Measurements from ENCODE around the gene LILRB3. TPM values are rescaled to one million over a fixed set of nuclear protein-coding genes. Genes with fewer than 3 reads are reported as not detected.
"Not testable (repeated sequence)": the region's sequence is repeated elsewhere in the genome, so short reads cannot be mapped to it uniquely, and the experiment has no call there.

The LILRB3 gene
- total and polyA plus RNA-seq, 9 donors, result 1.4 to 4.2 (median 2.7) TPM

DNA sequence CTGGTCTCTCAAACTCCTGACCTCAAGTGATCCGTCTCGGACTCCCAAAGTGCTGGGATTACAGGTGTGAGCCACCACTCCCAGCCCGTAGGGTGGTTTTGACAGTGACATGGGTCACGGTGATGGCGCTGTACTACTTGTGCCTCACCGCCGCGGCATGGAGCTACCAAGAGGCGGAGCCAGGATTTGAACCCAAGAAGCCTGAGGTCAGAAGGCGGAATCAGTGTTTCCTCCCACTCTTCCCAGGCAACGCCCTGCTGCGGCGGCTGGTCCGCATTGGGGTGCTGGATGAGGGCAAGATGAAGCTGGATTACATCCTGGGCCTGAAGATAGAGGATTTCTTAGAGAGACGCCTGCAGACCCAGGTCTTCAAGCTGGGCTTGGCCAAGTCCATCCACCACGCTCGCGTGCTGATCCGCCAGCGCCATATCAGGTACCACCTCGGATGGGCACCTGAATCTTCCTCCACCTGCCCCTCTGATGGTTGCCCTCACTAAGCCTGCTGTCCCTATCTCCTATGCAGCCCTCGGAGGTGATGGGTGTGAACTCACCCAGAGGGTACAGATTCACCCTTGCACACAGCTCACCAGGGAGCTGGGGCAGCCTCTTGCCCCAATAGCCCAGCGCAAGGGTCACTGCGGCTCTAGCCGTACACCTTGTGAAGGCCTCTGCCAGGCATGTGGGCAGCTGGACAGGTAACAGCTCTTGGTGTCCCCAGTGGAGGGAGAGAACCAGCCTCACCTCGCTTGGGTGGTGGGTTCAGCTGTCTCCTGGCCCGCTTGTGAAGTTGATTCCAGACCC is 16.6 kb downstream of the LILRB3 start:
- 87% methylated on average over 20 of the region's 27 CpGs for WGBS (ENCODE audit: insufficient coverage)
- no peaks in the 10 kb centered on the region for H3K27me3 ChIP-seq (ENCODE audit: control insufficient read depth, insufficient read depth, low read length)
- H3K4me3 ChIP-seq (ENCODE audit: low read length), result no peak overlapping the region
- H3K27ac ChIP-seq (ENCODE audit: low read length), result no peak overlapping the region
- DNase-seq, result no peak
- H3K9me3 ChIP-seq (replicated peaks; ENCODE audit: control insufficient read depth, low read depth, low read length), result no peaks in the 10 kb centered on the region
- H3K36me3 ChIP-seq (ENCODE audit: control insufficient read depth, insufficient read depth, low read length), result peaks cover 76% of the 10 kb centered on the region
- H3K4me1 ChIP-seq (ENCODE audit: control insufficient read depth, insufficient read depth, low read length), result peaks cover 56% of the 10 kb centered on the region

DNA sequence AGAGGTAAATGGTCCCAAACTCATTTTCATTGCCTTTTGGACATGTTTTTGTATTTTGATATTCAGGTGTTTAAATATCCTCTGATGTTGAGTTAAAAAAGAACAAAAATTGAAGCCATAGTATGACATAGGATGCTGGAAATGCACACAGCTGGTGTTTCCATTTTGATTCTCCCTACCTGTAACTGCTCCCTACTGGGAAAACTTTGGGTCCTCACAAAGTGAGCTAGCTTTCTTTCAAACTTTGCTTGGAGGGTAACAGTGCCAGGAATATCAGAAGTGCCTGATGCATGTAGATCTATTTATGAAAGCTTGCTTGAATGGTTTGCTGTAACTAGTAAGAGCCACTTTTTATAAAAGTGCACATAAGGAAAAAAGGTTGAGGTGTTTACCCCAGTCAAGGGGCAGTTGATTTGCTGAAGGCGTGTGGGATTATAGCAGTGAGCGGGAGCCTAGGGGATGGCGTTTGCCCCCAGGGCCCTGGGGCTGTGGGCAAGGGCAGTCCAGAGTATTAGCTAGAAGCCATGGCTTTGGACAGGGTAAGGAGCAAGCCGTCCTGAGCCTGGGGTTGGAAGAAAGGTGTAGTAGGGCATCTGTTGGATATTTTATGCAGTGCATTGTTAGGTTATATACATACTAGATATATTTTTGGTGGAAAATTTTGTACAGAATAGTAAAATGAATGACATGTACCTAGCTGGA is 17.9 kb downstream of the LILRB3 start:
- Histone ChIP-seq H3K27ac (ENCODE audit: low read length) (no peak overlapping the region), H3K36me3 (ENCODE audit: control insufficient read depth, insufficient read depth, low read length) (peaks cover 78% of the 10 kb centered on the region), H3K9me3 (replicated peaks; ENCODE audit: control insufficient read depth, low read depth, low read length) (no peaks in the 10 kb centered on the region), H3K4me3 (ENCODE audit: low read length) (no peak overlapping the region), H3K4me1 (ENCODE audit: control insufficient read depth, insufficient read depth, low read length) (peaks cover 54% of the 10 kb centered on the region), H3K27me3 (ENCODE audit: control insufficient read depth, insufficient read depth, low read length) (no peaks in the 10 kb centered on the region)
- 85% methylated on average over 3 of the region's 4 CpGs for WGBS (ENCODE audit: insufficient coverage)
- DNase-seq, result no peak

DNA sequence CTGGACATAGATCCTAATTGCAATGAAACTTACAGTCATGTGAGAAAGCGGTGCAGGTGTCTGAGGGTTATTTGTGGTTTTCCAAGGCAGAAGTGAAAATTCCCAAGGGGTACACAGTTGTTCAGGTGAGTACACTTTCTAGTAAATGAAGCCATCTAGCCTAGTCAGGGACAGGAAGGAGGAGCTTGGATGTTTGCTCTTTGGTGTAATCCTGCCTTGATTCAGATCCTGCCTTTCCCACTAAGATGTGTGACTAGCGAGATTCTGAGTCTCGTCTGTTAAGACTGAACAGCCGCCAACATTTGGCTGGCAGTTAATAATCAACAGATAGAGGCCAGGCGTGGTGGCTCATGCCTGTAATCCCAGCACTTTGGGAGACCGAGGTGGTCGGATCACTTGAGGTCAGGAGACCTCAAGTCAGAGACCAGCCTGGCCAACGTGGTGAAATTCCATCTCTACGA is 19.6 kb downstream of the LILRB3 start:
- no peak overlapping the region for H3K4me3 ChIP-seq (ENCODE audit: low read length)
- H3K27ac ChIP-seq (ENCODE audit: low read length), result no peak overlapping the region
- 59% methylated on average over 6 of the region's 9 CpGs for WGBS (ENCODE audit: insufficient coverage)
- DNase-seq, result no peak
- no peaks in the 10 kb centered on the region for H3K9me3 ChIP-seq (replicated peaks; ENCODE audit: control insufficient read depth, low read depth, low read length)
- H3K4me1 ChIP-seq (ENCODE audit: control insufficient read depth, insufficient read depth, low read length), result peaks cover 37% of the 10 kb centered on the region
- H3K27me3 ChIP-seq (ENCODE audit: control insufficient read depth, insufficient read depth, low read length), result no peaks in the 10 kb centered on the region
- H3K36me3 ChIP-seq (ENCODE audit: control insufficient read depth, insufficient read depth, low read length), result peaks cover 70% of the 10 kb centered on the region

DNA sequence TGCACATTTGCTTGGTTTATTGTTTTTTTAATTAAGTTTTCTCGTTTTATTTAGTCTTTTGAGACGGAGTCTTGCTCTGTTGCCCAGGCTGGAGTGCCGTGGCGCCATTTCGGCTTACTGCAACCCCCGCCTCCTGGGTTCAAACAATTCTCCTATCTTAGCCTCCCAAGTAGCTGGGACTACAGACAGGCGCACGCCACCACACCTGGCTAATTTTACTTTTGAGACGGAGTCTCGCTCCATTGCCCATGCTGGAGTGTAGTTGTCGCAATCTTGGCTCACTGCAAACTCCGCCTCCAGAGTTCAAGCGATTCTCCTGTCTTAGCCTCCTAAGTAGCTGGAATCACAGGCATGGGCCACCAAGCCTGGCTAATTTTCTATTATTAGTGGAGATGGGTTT is 20.8 kb downstream of the LILRB3 start:
- Histone ChIP-seq H3K4me1 (ENCODE audit: control insufficient read depth, insufficient read depth, low read length) (peaks cover 30% of the 10 kb centered on the region), H3K36me3 (ENCODE audit: control insufficient read depth, insufficient read depth, low read length) (peaks cover 62% of the 10 kb centered on the region)
- DNase-seq, result no peak

DNA sequence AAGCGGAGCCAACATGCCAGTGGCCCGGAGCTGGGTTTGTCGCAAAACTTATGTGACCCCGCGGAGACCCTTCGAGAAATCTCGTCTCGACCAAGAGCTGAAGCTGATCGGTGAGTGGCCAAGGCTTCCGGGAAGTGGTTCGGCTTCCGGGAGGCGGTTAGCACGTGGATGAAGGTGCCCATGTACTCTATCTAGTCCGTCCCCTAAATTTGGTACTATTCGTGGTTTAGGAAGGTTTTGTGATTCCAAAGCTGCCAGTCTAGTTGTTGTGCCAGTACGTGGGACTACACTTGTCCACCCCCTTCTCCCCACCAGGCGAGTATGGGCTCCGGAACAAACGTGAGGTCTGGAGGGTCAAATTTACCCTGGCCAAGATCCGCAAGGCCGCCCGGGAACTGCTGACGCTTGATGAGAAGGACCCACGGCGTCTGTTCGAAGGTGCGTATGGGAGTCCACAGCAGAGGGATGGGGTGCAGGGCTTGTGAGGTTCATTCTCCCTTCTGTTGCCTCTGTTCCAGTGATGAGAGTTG is 21.6 kb downstream of the LILRB3 start:
- H3K4me3 ChIP-seq (ENCODE audit: low read length), result peak overlapping the region; percentile 57
- H3K4me1 ChIP-seq (ENCODE audit: control insufficient read depth, insufficient read depth, low read length), result peaks cover 29% of the 10 kb centered on the region

More for the DNA sequence above, 20.8 kb downstream of the LILRB3 start:
- WGBS (ENCODE audit: insufficient coverage), result 75% methylated on average over 12 of the region's 13 CpGs
- Histone ChIP-seq H3K27me3 (ENCODE audit: control insufficient read depth, insufficient read depth, low read length) (no peaks in the 10 kb centered on the region), H3K27ac (ENCODE audit: low read length) (no peak overlapping the region), H3K4me3 (ENCODE audit: low read length) (peak overlapping the region; percentile 57), H3K9me3 (replicated peaks; ENCODE audit: control insufficient read depth, low read depth, low read length) (no peaks in the 10 kb centered on the region)

DNA sequence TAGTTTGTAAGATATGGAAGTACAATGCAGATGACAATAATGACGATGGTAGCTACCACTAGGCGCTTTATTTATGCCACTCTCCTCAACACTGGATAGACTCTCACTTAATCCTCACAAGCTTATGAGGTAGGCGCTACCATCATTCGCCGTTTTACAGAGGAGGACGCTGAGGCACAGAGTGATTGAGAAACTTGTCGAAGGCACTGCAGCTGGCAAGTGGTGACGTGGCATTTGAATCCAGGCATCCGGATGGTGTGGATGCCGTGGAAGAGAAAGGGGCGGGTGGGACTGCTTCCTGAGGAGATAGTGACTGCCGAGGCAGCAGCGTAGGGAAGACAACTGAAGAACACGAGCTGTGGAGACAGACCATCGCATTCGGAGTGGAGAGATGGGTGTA is 23.4 kb downstream of the LILRB3 start:
- no peak for DNase-seq
- H3K27ac ChIP-seq (ENCODE audit: low read length), result no peak overlapping the region
- H3K4me3 ChIP-seq (ENCODE audit: low read length), result no peak overlapping the region
- WGBS (ENCODE audit: insufficient coverage), result 97% methylated on average over 9 of the region's 16 CpGs
- peaks cover 43% of the 10 kb centered on the region for H3K36me3 ChIP-seq (ENCODE audit: control insufficient read depth, insufficient read depth, low read length)
- no peaks in the 10 kb centered on the region for H3K9me3 ChIP-seq (replicated peaks; ENCODE audit: control insufficient read depth, low read depth, low read length)
- peaks cover 24% of the 10 kb centered on the region for H3K4me1 ChIP-seq (ENCODE audit: control insufficient read depth, insufficient read depth, low read length)
- no peaks in the 10 kb centered on the region for H3K27me3 ChIP-seq (ENCODE audit: control insufficient read depth, insufficient read depth, low read length)

More for the DNA sequence above, 21.6 kb downstream of the LILRB3 start:
- Histone ChIP-seq H3K27ac (ENCODE audit: low read length) (peak overlapping the region; percentile 96), H3K36me3 (ENCODE audit: control insufficient read depth, insufficient read depth, low read length) (peaks cover 56% of the 10 kb centered on the region), H3K9me3 (replicated peaks; ENCODE audit: control insufficient read depth, low read depth, low read length) (no peaks in the 10 kb centered on the region), H3K27me3 (ENCODE audit: control insufficient read depth, insufficient read depth, low read length) (no peaks in the 10 kb centered on the region)
- DNase-seq, result no peak
- 5% methylated on average over 26 of the region's 28 CpGs for WGBS (ENCODE audit: insufficient coverage)

DNA sequence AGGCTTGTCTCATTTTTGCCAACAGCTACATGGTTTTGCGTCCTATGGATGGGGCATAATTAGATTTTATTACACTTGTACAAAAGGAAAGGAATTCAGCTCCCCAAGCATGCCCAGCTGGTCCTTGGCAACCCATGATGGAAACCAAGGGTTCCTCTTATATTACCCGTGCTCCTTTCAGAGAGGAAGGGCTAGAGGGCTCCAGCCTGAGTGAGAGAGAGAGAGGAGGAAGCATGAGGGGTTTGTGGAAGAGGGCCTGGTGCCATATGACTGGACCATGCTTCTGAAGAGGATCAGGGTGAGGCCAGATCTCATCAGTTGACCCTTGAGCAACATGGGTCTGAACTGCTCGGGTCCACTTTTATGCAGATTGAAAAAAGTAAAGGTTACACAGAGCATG is 25.7 kb downstream of the LILRB3 start:
- H3K9me3 ChIP-seq (replicated peaks; ENCODE audit: control insufficient read depth, low read depth, low read length), result no peaks in the 10 kb centered on the region
- no peaks in the 10 kb centered on the region for H3K27me3 ChIP-seq (ENCODE audit: control insufficient read depth, insufficient read depth, low read length)
- H3K4me3 ChIP-seq (ENCODE audit: low read length), result no peak overlapping the region
- WGBS (ENCODE audit: insufficient coverage), result 92% methylated on average over 2 of the region's 3 CpGs
- DNase-seq, result no peak
- no peak overlapping the region for H3K27ac ChIP-seq (ENCODE audit: low read length)
- peaks cover 39% of the 10 kb centered on the region for H3K36me3 ChIP-seq (ENCODE audit: control insufficient read depth, insufficient read depth, low read length)
- H3K4me1 ChIP-seq (ENCODE audit: control insufficient read depth, insufficient read depth, low read length), result peaks cover 12% of the 10 kb centered on the region

DNA sequence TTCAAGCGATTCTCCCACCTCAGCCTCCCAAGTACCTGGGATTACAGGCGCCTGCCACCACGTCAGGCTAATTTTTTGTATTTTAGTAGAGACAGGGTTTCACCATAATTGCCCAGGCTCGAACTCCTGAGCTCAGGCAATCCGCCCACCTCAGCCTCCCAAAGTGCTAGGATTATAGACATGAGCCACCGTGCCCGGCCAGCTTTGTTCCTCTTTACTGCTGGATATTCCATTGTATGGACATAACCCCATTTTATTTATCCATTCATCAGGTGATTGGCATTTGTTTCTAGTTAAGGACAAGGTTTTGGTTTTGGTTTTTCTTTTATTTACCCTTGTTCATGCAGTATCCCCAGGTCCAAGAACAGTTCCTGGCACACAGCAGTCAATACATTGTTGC is 26.3 kb downstream of the LILRB3 start:
- Histone ChIP-seq H3K4me3 (ENCODE audit: low read length) (no peak overlapping the region), H3K9me3 (replicated peaks; ENCODE audit: control insufficient read depth, low read depth, low read length) (no peaks in the 10 kb centered on the region), H3K4me1 (ENCODE audit: control insufficient read depth, insufficient read depth, low read length) (peaks cover 12% of the 10 kb centered on the region), H3K36me3 (ENCODE audit: control insufficient read depth, insufficient read depth, low read length) (peaks cover 34% of the 10 kb centered on the region), H3K27ac (ENCODE audit: low read length) (no peak overlapping the region), H3K27me3 (ENCODE audit: control insufficient read depth, insufficient read depth, low read length) (no peaks in the 10 kb centered on the region)
- 92% methylated on average over 2 of the region's 7 CpGs for WGBS (ENCODE audit: insufficient coverage)
- no peak for DNase-seq

DNA sequence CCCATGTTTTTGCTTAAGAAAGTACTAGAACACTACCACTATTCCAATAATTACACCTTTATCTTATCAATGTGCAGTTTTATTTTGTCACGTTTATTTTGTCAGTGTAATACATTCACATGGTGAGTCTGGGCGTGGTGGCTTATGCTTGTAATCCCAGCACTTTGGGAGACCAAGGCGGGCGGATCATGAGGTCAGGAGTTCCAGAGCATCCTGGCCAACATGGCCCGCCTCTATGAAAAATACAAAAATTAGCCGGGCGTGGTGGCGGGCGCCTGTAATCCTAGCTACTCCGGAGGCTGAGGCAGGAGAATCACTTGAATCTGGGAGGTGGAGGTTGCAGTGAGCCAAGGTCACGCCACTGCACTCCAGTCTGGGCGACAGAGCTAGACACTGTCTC is 28.3 kb downstream of the LILRB3 start:
- not testable (repeated sequence) for DNase-seq; H3K9me3 ChIP-seq (replicated peaks; ENCODE audit: control insufficient read depth, low read depth, low read length); H3K4me3 ChIP-seq (ENCODE audit: low read length); H3K27me3 ChIP-seq (ENCODE audit: control insufficient read depth, insufficient read depth, low read length); H3K27ac ChIP-seq (ENCODE audit: low read length)
- Histone ChIP-seq H3K4me1 (ENCODE audit: control insufficient read depth, insufficient read depth, low read length) (peaks cover 11% of the 10 kb centered on the region), H3K36me3 (ENCODE audit: control insufficient read depth, insufficient read depth, low read length) (peaks cover 29% of the 10 kb centered on the region)
- WGBS (ENCODE audit: insufficient coverage), result 95% methylated on average over 7 of the region's 12 CpGs

DNA sequence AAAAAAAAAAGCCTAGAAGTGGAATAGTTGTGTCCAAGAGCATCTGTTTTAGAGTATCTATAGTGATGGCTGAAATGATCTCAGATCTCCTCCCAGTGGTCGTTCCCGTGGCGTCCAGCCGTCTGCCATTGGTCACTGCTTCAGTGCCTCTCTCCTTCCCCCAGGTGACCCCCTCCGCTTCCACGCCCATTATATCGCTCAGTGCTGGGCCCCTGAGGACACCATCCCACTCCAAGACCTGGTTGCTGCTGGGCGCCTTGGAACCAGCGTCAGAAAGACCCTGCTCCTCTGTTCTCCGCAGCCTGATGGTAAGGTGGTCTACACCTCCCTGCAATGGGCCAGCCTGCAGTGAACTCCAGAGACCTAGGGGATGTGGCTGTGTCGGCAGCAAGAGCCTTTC is 29.8 kb downstream of the LILRB3 start:
- no peak overlapping the region for H3K27ac ChIP-seq (ENCODE audit: low read length)
- 79% methylated on average over 10 of the region's 11 CpGs for WGBS (ENCODE audit: insufficient coverage)
- H3K4me3 ChIP-seq (ENCODE audit: low read length), result no peak overlapping the region
- peaks cover 20% of the 10 kb centered on the region for H3K4me1 ChIP-seq (ENCODE audit: control insufficient read depth, insufficient read depth, low read length)
- peaks cover 28% of the 10 kb centered on the region for H3K36me3 ChIP-seq (ENCODE audit: control insufficient read depth, insufficient read depth, low read length)
- no peaks in the 10 kb centered on the region for H3K27me3 ChIP-seq (ENCODE audit: control insufficient read depth, insufficient read depth, low read length)
- DNase-seq, result no peak
- H3K9me3 ChIP-seq (replicated peaks; ENCODE audit: control insufficient read depth, low read depth, low read length), result no peaks in the 10 kb centered on the region
